Endothelial cell of umbilical vein (primary cell): ENCODE data around the gene AGPAT2. TPM values are rescaled to one million over a fixed set of nuclear protein-coding genes. Genes with fewer than 3 reads are reported as not detected.

Experiments used
- BruUV-seq: library from RNA; stranded (reverse); fragments of 400-500 nt; replicated peaks from 2 replicates; lab custom pipeline; 2021; lab: Mats Ljungman, UMichigan
- CTCF ChIA-PET: fragments of 300-600, 350-600 bp; sonication (Branson Sonifier 250); formaldehyde crosslinking; loops from one replicate; lab custom pipeline; 2021; ENCODE audit warnings: antibody characterized with exemption, inconsistent platforms; lab: Charles Lee
- POLR2A ChIA-PET: fragments of 300-600, 350-600 bp; sonication (Branson Sonifier 250); formaldehyde crosslinking; loops from one replicate; lab custom pipeline; 2021; ENCODE audit warnings: antibody characterized with exemption, inconsistent platforms; lab: Charles Lee
- DNase-seq: peaks from one replicate; pipeline ENCODE4 v3.0.0-alpha.2; 2011; ENCODE audit warnings: low read depth, low spot score
- FAIRE-seq: peaks from 2 replicates; lab custom pipeline; 2011; peaks lifted over from hg19 to GRCh38; lab: Jason Lieb, UNC
- H2AFZ ChIP-seq: 2 replicates; pipeline ENCODE4 v1.6.0; 2012; ENCODE audit warnings: low read depth, low read length, control low read depth, inconsistent platforms
- H3K27ac ChIP-seq: 2 replicates; pipeline ENCODE4 v1.5.1; 2011; ENCODE audit warnings: low read depth, mild to moderate bottlenecking, control low read depth, low read length, moderate library complexity; ENCODE audit not compliant: insufficient read depth
- H3K27me3 ChIP-seq, 2 experiments: 2 replicates each; pipeline versions ENCODE4 v1.6.0 to v1.6.1; 2011; ENCODE audit warnings: low read length in 2 of 2, mixed read lengths in 1 of 2; ENCODE audit not compliant: control insufficient read depth in 2 of 2, insufficient read depth in 2 of 2
- H3K36me3 ChIP-seq, 2 experiments: 2 replicates in 1 of 2; 3 replicates in 1 of 2; pipeline ENCODE4 v1.5.1; 2011; ENCODE audit warnings: low read length in 2 of 2, mild to moderate bottlenecking in 1 of 2, moderate library complexity in 1 of 2; ENCODE audit not compliant: control insufficient read depth in 2 of 2, insufficient read depth in 2 of 2; ENCODE audit errors: extremely low read depth in 1 of 2
- H3K4me1 ChIP-seq: 3 replicates; pipeline ENCODE4 v1.5.1; 2011; ENCODE audit warnings: mild to moderate bottlenecking, low read length; ENCODE audit not compliant: control insufficient read depth, insufficient read depth; ENCODE audit errors: extremely low read depth
- H3K4me2 ChIP-seq: 2 replicates; pipeline ENCODE4 v1.6.1; 2011; ENCODE audit warnings: low read length, control low read depth, mixed read lengths; ENCODE audit not compliant: insufficient read depth
- H3K4me3 ChIP-seq, 3 experiments: fragments of 200-600 bp in 1 of 3; sonication (generic), shearing (Covaris generic) in 1 of 3; replicated peaks in 1 of 3; 2 replicates each; pipeline ENCODE4 v1.5.1; 2011 to 2016; ENCODE audit warnings: control low read depth in 3 of 3, low read length in 3 of 3, mild to moderate bottlenecking in 2 of 3, inconsistent platforms in 1 of 3, low read depth in 1 of 3, moderate library complexity in 1 of 3; ENCODE audit not compliant: insufficient read depth in 1 of 3
- H3K79me2 ChIP-seq: 2 replicates; pipeline ENCODE4 v1.6.0; 2012; ENCODE audit warnings: low read length, inconsistent platforms; ENCODE audit not compliant: control insufficient read depth, insufficient read depth
- H3K9ac ChIP-seq: replicated peaks from 2 replicates; pipeline ENCODE3; 2011; ENCODE audit warnings: low read length, control low read depth; ENCODE audit not compliant: insufficient read depth; ENCODE audit errors: extremely low read depth
- H3K9me1 ChIP-seq: replicated peaks from 3 replicates; pipeline ENCODE4 v1.6.0; 2011; ENCODE audit warnings: mild to moderate bottlenecking, low read length; ENCODE audit not compliant: control insufficient read depth, insufficient read depth; ENCODE audit errors: extremely low read depth
- H3K9me3 ChIP-seq: replicated peaks from 2 replicates; pipeline ENCODE4 v1.5.1; 2012; ENCODE audit warnings: low read length, inconsistent platforms; ENCODE audit not compliant: control insufficient read depth, insufficient read depth
- H4K20me1 ChIP-seq: replicated peaks from 2 replicates; pipeline ENCODE3; 2011; ENCODE audit warnings: mild to moderate bottlenecking, low read length; ENCODE audit not compliant: control insufficient read depth, insufficient read depth; ENCODE audit errors: extremely low read depth
- CTCF ChIP-seq, 2 donors: IDR thresholded peaks; 1 replicate in 1 of 2; 2 replicates in 1 of 2; pipeline ENCODE4 v1.5.1; 2011; ENCODE audit warnings: low read length in 2 of 2, mild to moderate bottlenecking in 2 of 2, moderate library complexity in 2 of 2, control low read depth in 1 of 2, inconsistent platforms in 1 of 2, low read depth in 1 of 2; ENCODE audit not compliant: insufficient read depth in 1 of 2; ENCODE audit errors: extremely low read depth in 1 of 2
- EZH2 ChIP-seq: IDR thresholded peaks from 2 replicates; pipeline ENCODE4 v1.6.1; 2012; ENCODE audit warnings: borderline replicate concordance, low read depth, mild to moderate bottlenecking, moderate library complexity, low read length, inconsistent platforms; ENCODE audit not compliant: severe bottlenecking
- FOS ChIP-seq: IDR thresholded peaks from 2 replicates; pipeline ENCODE4 v1.6.1; 2011; ENCODE audit warnings: mild to moderate bottlenecking, low read length, moderate library complexity, borderline replicate concordance; ENCODE audit not compliant: insufficient read depth
- GATA2 ChIP-seq: IDR thresholded peaks from 2 replicates; pipeline ENCODE4 v1.7.0; 2011; ENCODE audit warnings: low read depth, mild to moderate bottlenecking, moderate library complexity, mixed read lengths, low read length; ENCODE audit not compliant: insufficient read length, insufficient read depth
- JUN ChIP-seq: IDR thresholded peaks from 2 replicates; pipeline ENCODE4 v1.6.1; 2011; ENCODE audit warnings: borderline replicate concordance, low read depth; ENCODE audit not compliant: insufficient read length, insufficient read depth
- MYC ChIP-seq: IDR thresholded peaks from one replicate; pipeline ENCODE4 v1.6.1; 2011; ENCODE audit warnings: mild to moderate bottlenecking, low read depth, low read length
- POLR2A ChIP-seq: IDR thresholded peaks from 2 replicates; pipeline ENCODE4 v1.6.1; 2012; ENCODE audit warnings: low read depth, mild to moderate bottlenecking, control low read depth, low read length
- POLR2AphosphoS5 ChIP-seq: IDR thresholded peaks from 2 replicates; pipeline ENCODE4 v1.6.1; 2012; ENCODE audit warnings: low read depth, mild to moderate bottlenecking, control low read depth, low read length, moderate library complexity; ENCODE audit not compliant: insufficient read depth
- dilution Hi-C: fragments of 300-500 bp; cut with MboI; formaldehyde crosslinking; loops from one replicate; pipeline ENCODE4 v1.15.0; 2019; ENCODE audit warnings: low sequenced_read_pairs; ENCODE audit not compliant: extremely low pct_ligation_motif_present
- intact Hi-C: fragments of 100-400 bp; cut with micrococcal nuclease; formaldehyde crosslinking; loops from one replicate; pipeline ENCODE4 v1.10.0; 2022
- polyA plus RNA-seq, 4 experiments: library from polyadenylated mRNA; depleted of rRNA in 3 of 4; stranded (reverse) in 3 of 4; unstranded in 1 of 4; fragments of >200 nt; gene quantifications; 2 replicates each; pipeline versions ENCODE4 v1.2.1 to v1.2.3, GENCODE V29; 2011 to 2012; ENCODE audit warnings: missing spikeins in 1 of 4
- total RNA-seq: library from RNA; stranded (reverse); gene quantifications from 2 replicates; pipeline ENCODE4 v1.2.3, GENCODE V29; 2021
- TF ChIP-seq, protein P1 (sequence below): IDR thresholded peaks from 2 replicates; pipeline ENCODE4 v1.6.1; 2011; ENCODE audit not compliant: insufficient read depth, insufficient read length

AGPAT2 gene
- total and polyA plus RNA-seq, 2 donors (not counting 3 experiments of a cell fraction or from before 2014, with no cell fraction given), result 45.5 to 55.3 TPM

- DNase-seq (no peak), FAIRE-seq (peak; percentile 62)
- ChIA-PET CTCF (interaction anchor here (1.3 to 3.0 kb wide), 4 partner anchors 12 to 32 kb away, joined by 3 to 16 read pairs (median 6); partner anchors contain the start of gene LCN8), POLR2A (interaction anchor here (1.1 to 3.3 kb wide), 4 partner anchors 7 to 40 kb away, joined by 8 to 32 read pairs (median 15); partner anchors contain the start of gene AGPAT2)
- peak overlapping the region; percentile 18 to 89 (median 70) for H3K4me3 ChIP-seq
- intact Hi-C loops, result loop anchor here (5.0 kb wide), 1 partner anchor 66 kb away; the partner anchor contains the start of gene TMEM141
- peaks cover 12 to 36% of the 10 kb centered on the region in 2 experiments for H3K36me3 ChIP-seq
- H3K9me3 ChIP-seq, result no peaks in the 10 kb centered on the region
- peak overlapping the region; percentile 67 for H3K4me2 ChIP-seq
- H3K9me1 ChIP-seq, result no peaks in the 10 kb centered on the region
- no peaks in the 10 kb centered on the region for H4K20me1 ChIP-seq
- H3K27me3 ChIP-seq, result no peaks in the 10 kb centered on the region
- TF ChIP-seq POLR2A (peak; percentile 61), FOS (no peak), JUN (no peak), POLR2AphosphoS5 (no peak), GATA2 (no peak)
- TF ChIP-seq, protein P1, sequence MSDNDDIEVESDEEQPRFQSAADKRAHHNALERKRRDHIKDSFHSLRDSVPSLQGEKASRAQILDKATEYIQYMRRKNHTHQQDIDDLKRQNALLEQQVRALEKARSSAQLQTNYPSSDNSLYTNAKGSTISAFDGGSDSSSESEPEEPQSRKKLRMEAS, result no peak
- no peak overlapping the region for H2AFZ ChIP-seq
- H3K79me2 ChIP-seq, result peaks cover 81% of the 10 kb centered on the region
- no TSS peak for BruUV-seq
- H3K9ac ChIP-seq, result peak overlapping the region; percentile 67
- dilution Hi-C loops, result no loop called here
- H3K4me1 ChIP-seq, result peaks cover 48% of the 10 kb centered on the region
- peak overlapping the region; percentile 30 for H3K27ac ChIP-seq
These were observed 38.9 kb upstream of the AGPAT2 start for GRCh38 chr9:136726118-136726517.

DNA sequence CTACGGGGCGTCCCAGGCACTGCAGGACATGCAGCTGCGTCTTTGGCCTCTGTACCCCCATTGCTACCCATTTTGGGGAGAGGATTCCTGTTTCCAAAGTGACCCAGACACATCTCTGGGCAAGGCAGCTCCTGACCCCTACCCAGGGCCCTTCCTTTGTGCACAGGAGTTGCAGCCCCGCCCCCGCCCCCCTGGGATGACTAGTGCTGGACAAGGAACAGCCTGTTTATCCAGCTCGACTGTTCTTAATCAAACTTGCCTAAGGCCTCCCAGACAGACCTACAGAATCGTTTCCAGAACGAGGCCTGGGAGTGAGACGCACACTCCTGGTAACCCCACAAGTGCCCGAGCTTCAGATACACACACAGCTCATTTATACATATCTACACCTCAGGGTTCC, 38.4 kb upstream of the AGPAT2 start:
- Histone ChIP-seq H3K4me1 (peaks cover 53% of the 10 kb centered on the region), H3K9me1 (no peaks in the 10 kb centered on the region), H3K27ac (peak overlapping the region; percentile 30), H3K9me3 (no peaks in the 10 kb centered on the region), H3K4me2 (peak overlapping the region; percentile 67), H3K4me3 (peak overlapping the region; percentile 3 to 89 (median 70)), H3K9ac (peak overlapping the region; percentile 67), H3K36me3 (peaks cover 12 to 36% of the 10 kb centered on the region in 2 experiments), H3K79me2 (peaks cover 81% of the 10 kb centered on the region), H2AFZ (no peak overlapping the region), H3K27me3 (no peaks in the 10 kb centered on the region), H4K20me1 (no peaks in the 10 kb centered on the region)
- ChIA-PET CTCF (interaction anchor here (0.6 to 0.9 kb wide), 2 partner anchors 10 to 12 kb away, joined by 3 read pairs; no protein-coding TSS in a partner anchor), POLR2A (interaction anchor here (1.1 kb wide), 1 partner anchor 12 kb away, joined by 10 read pairs; no protein-coding TSS in a partner anchor)
- dilution Hi-C loops, result no loop called here
- TF ChIP-seq FOS, result no peak
- TF ChIP-seq POLR2AphosphoS5, result no peak
- TF ChIP-seq EZH2, result no peak
- TF ChIP-seq, protein P1, result no peak
- no peak for TF ChIP-seq MYC
- TF ChIP-seq POLR2A, result no peak
- TF ChIP-seq CTCF (IDR thresholded peaks at IDR 0.05; ENCODE audit: extremely low read depth in 1 of 2, insufficient read depth in 1 of 2, low read depth in 1 of 2, low read length in 2 of 2), result no peak
- TF ChIP-seq GATA2, result no peak
- no peak for TF ChIP-seq JUN
- FAIRE-seq (no peak), DNase-seq (peak; percentile 67)
- intact Hi-C loops, result loop anchor here (2.0 to 5.0 kb wide), 2 partner anchors 53 to 67 kb away; partner anchors contain the start of gene TMEM141
- BruUV-seq, result no TSS peak
